SK-N-SH (cell line): ENCODE measurements around the gene UAP1L1.

ENCODE experiments used
- CTCF ChIP-seq: fragments of 200-600 bp; sonication (generic); IDR thresholded peaks from 2 replicates; pipeline ENCODE4 v1.6.1; 2017; ENCODE audit warnings: antibody characterized with exemption, mild to moderate bottlenecking, moderate library complexity
- ELF1 ChIP-seq: IDR thresholded peaks from 2 replicates; pipeline ENCODE4 v1.4.0; 2012
- EP300 ChIP-seq, 2 experiments: IDR thresholded peaks; 2 replicates each; pipeline versions ENCODE4 v1.4.0 to v1.6.1; 2012; ENCODE audit warnings: borderline replicate concordance in 1 of 2, low read depth in 1 of 2, low read length in 1 of 2
- JUND ChIP-seq: IDR thresholded peaks from 2 replicates; pipeline ENCODE4 v1.4.0; 2012
- MXI1 ChIP-seq: IDR thresholded peaks from 2 replicates; pipeline ENCODE4 v1.6.1; 2012; ENCODE audit warnings: mild to moderate bottlenecking, low read depth, low read length, improper control_type of control experiment
- USF2 ChIP-seq: fragments of 150-350 bp; IDR thresholded peaks from 2 replicates; pipeline ENCODE4 v1.6.1; 2017; ENCODE audit warnings: antibody characterized with exemption, low read length, low read depth, borderline replicate concordance
- YY1 ChIP-seq: IDR thresholded peaks from 2 replicates; pipeline ENCODE4 v1.4.0; 2012; ENCODE audit warnings: low read depth, mild to moderate bottlenecking

GRCh38 chr9:137128862-137129455 lies 51.6 kb downstream of the UAP1L1 start:
- no peak for TF ChIP-seq CTCF
- TF ChIP-seq JUND = no peak
- no peak for TF ChIP-seq MXI1
- no peak for TF ChIP-seq YY1
- TF ChIP-seq EP300 (IDR thresholded peaks at IDR 0.05; ENCODE audit: borderline replicate concordance in 1 of 2, low read depth in 1 of 2, low read length in 1 of 2) = no peak
- no peak for TF ChIP-seq ELF1
- TF ChIP-seq USF2 = no peak
